Stimulated activated CD8-positive, alpha-beta memory T cell treated with anti-CD3 and anti-CD28 coated beads, Interleukin-4, amount 100 ng/mL, for 48 hours (primary cell): ENCODE measurements around the gene OR1I1.

Experiments used
- DNase-seq: peaks from one replicate; pipeline ENCODE4 v3.0.0-alpha.2; 2020

OR1I1 gene

DNA sequence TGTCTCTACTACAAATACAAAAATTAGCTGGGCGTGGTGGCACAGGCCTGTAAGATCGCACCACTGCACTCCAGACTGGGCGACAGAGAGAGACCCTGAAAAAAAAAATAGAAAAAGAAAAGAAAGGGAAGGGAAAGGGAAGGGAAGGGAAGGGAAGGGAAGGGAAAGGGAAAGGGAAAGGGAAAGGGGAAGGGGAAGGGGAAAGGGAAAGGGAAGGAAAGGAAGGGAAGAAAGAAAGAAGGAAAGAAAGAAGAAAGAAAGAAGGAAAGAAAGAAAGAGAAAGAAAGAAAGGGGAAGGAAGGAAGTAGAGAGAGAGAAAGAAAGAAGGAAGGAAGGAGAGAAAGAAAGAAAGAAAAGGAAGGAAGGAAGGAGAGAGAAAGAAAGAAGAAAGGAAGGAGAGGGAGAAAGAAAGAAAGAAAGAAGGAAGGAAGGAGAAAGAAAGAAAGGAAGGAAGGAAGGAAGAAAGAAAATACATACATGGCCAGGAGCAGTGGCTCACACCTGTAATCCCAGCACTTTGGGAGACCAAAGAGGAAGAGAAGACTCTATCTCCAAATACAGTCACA is 17.1 kb downstream of the OR1I1 start:
- DNase-seq = no peak

DNA sequence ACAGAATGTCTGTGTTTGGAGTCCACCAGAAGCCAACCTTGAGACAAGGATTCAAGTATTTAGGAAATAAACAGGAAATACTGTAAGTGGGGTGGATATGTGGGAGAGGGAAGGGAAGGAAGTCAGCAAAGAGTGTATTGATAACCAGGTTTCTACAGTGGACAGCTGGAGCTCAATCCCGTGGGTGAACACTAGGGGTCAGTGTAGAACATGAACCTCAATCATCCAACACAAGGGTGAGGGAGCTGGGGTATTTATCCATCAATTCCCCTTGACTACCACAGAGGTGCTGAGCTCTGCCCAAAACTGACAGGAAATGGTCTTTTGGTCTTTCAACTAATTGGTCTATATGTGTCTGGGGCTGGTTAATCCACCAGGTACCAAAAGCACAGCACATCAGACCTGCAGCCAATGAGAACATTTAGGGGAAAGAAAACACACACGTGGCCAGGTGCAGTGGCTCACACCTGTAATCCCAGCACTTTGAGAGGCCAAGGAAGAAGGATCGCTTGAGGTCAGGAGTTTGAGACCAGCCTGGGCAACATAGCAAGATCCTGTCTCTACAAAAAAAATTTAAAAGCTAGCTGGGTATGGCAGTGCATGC is 19.6 kb downstream of the OR1I1 start:
- peak; percentile 80 for DNase-seq

- no peak for DNase-seq
Observed at GRCh38 chr19:15104003-15104402, 22.0 kb downstream of the OR1I1 start.

- DNase-seq = no peak
Observed at GRCh38 chr19:15104411-15104810, 22.4 kb downstream of the OR1I1 start.

- DNase-seq = no peak
Observed at GRCh38 chr19:15105044-15105443, 23.0 kb downstream of the OR1I1 start.

DNA sequence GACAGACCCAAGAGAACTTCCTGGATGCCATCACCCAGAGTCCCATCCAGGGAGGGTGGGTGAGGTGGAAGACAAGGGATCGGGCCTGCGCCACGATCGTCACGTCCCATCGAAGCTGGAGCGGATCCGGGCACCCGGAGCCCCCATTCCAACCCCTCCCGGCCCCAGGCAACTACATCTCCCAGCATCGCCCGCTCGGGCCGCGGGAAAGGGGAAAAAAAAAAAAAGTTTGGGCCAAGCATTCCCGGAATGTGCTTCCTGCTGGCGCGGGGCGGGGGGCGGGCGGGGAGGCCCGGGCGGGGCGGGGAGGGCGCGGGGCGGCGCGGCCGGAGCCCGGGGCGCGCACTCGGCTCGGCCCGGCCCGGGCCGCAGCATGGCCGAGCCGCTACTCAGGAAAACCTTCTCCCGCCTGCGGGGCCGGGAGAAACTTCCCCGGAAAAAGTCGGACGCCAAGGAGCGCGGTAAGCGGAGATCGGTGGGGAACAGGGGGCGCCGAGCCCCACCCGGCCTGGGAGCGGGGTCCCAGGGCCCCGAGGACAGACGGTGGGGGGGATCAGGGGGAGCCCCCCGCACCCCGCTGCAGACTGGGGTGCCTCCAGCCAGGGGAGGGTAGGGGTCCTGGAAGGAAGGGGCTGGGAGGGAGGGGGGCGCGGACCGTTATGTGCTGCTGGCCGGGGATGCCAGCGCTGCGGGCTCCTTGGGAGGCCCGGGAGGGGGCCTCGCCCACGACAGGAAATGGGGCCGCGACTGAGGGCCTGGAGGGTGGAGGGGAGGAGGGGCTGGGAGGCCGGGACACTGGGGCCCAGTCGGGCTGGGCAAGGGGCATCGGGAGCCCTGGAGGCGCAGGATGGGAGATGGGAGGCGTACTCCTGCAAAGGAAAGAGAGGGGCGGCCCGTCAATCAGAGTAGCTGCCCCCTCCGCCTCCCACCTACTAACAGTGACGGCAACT is 25.3 kb downstream of the OR1I1 start, which contains the start of gene SYDE1:
TSS of gene SYDE1 (plus strand) at position 341 of the 950 bp plus-strand sequence. CDS start at position 374, 33 bp downstream.
- DNase-seq = peak; percentile 61

DNA sequence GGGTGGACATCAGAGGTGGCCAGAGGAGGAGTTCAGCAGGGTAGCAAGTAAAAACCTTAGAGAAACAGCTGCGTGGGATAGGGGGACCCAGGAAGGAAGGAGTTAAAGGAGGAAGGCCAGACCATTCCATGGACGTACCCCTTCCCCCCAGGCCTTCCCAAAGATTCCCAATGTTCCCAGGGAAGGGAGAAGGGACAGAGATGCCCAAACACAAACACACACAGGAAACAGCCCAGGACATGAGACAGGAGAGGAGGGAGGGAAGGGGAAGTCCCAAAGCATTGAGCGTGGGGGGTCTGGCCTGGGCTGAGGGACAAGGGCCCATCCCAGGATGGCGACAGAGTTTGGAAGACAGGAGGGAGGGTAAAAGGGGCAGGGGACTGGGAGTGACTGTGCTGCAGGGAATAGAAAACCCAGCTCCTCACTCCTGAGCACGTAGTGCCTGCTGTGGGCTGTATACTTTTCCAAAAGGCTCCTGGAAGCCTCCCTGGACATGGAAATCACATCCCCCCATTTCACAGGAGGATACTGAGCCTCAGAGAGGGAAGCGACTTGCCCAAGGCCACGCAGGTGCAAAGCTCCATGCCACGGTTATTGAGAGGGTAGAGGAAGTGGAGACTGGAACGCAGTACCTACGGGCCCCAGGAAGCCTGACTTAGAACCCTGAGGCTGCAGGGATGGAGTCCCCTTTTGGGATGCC is 26.3 kb downstream of the OR1I1 start:
- no peak for DNase-seq

DNA sequence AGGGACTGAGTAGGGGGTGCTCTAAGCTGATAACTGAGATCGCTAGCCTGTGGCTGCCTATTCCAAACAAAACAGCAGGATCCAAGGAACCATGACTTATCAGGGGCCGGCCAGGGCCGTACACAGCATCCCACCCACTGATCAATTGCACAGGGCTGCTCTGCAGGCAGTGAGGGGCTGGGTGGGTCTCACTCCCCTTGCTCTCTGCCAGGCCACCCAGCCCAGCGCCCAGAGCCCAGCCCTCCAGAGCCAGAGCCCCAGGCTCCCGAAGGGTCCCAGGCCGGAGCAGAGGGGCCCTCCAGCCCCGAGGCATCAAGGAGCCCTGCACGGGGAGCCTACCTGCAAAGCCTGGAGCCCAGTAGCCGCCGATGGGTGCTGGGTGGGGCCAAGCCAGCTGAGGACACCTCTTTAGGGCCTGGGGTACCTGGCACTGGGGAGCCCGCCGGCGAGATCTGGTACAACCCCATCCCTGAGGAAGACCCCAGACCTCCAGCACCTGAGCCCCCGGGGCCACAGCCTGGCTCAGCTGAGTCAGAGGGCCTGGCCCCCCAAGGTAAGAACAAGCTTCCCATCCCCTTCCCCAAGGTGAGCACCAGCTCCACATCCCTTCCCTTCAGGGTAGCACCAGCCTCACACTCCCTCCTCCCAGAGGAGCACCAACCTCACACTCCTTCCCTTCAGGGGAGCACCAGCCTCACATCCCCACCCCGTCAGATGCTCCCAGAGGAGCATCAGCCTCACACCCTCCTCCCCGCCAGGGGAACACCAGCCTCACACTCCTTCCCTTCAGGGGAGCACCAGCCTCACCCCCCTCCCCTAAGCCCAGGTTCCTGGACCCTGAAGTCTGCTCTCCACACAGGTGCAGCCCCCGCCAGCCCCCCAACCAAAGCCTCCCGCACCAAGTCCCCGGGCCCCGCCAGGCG is 27.1 kb downstream of the OR1I1 start:
- no peak for DNase-seq

DNA sequence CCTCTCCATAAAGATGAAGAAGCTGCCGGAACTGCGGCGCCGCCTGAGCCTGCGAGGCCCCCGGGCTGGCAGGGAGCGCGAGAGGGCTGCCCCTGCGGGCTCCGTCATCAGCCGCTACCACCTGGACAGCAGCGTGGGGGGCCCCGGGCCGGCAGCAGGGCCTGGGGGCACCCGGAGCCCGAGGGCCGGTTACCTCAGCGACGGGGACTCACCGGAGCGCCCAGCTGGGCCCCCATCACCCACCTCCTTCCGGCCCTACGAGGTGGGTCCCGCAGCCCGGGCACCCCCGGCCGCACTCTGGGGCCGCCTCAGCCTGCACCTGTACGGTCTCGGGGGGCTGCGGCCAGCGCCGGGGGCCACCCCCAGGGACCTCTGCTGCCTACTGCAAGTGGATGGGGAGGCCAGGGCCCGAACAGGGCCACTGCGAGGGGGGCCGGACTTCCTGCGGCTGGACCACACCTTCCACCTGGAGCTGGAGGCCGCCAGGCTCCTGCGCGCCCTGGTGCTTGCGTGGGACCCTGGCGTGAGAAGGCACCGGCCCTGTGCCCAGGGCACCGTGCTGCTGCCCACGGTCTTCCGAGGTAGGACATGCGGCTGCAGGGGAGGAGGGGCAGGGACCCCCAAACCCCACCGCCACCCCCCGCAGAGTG is 27.9 kb downstream of the OR1I1 start:
- no peak for DNase-seq

DNA sequence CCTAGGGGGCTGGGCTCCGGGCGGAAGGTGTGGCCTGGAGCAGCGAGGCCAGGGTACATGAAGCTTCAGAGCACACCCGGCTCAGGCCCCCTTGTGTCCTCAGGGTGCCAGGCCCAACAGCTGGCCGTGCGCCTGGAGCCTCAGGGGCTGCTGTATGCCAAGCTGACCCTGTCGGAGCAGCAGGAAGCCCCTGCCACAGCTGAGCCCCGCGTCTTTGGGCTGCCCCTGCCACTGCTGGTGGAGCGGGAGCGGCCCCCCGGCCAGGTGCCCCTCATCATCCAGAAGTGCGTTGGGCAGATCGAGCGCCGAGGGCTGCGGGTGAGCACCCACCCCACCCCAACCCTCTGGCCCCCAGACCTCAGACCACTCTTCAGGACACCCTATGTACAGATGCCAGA is 28.4 kb downstream of the OR1I1 start:
- no peak for DNase-seq

DNA sequence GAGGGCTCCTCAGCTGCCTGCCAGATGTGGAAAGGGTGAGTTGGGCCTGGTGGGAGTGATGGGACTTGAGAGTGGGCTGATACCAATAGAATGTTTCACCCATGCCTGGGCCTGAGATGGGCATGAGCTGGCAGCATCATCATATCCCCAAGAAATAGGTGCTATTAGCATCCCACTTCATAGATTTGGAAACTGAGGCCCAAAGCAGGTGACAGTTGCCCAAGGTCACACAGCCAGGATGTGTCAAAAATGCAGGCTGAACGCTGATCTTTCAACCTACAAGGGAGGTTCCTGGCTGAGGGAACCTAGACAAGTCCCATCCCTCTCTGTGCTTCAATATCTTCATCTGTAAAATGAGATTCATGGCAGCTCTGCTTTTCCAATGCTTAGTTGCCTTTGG is 29.7 kb downstream of the OR1I1 start:
- DNase-seq = no peak

DNA sequence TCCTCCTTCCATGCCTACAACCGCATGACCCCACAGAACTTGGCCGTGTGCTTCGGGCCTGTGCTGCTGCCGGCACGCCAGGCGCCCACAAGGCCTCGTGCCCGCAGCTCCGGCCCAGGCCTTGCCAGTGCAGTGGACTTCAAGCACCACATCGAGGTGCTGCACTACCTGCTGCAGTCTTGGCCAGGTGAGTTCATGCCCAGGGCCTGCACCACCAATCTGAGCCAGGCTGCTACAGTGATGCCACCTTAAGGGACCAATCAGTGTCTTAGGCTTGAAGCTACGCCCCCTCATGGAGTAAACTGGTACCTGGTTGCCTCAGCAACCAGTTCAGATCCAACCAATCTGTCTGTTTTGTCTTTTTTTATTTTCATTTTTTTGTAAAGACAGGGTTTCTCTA is 30.4 kb downstream of the OR1I1 start:
- no peak for DNase-seq

- no peak for DNase-seq
Observed at GRCh38 chr19:15113245-15114152, 31.5 kb downstream of the OR1I1 start.

- DNase-seq = no peak
Observed at GRCh38 chr19:15114153-15114540, 32.1 kb downstream of the OR1I1 start.

DNA sequence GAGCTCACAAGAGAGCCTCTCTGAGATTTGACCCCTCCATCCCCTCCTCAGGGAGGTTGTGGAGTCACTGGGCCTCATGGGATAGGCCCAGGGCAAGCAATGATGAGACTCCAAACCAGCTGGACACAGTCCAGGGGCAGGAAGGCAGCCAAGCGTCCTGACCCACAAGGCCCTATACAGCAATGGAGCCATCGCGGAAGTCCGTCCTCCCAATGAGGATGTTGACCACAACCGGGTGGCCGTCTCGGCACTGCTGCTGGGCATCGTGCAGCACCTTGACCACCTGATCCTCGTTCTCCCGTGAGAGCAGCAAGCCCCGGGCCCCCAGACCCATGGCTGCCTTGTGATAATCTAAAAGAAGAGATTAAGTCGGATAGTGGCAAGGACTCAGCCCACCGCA is 33.1 kb downstream of the OR1I1 start:
- no peak for DNase-seq

- DNase-seq = no peak
Observed at GRCh38 chr19:15115762-15116615, 34.0 kb downstream of the OR1I1 start.

DNA sequence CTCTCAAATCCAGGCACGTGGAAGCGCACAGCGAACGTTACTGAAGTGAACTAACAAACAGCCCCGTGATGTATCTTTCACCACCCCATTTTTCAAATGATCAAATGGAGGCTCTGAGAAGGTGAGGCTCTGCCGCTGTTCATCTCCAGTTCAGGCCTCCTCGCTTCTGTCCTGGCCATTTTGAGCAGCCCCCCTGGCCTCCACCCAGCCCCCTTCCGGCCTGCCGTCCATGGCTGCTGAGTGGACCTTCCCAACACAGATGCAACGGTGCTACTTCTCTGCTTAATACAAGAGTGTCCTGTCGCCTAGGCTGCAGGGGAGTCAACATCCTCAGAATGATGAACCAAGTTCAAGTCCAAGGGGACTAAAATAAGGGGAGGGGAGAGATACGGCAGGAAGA is 34.8 kb downstream of the OR1I1 start:
- no peak for DNase-seq

DNA sequence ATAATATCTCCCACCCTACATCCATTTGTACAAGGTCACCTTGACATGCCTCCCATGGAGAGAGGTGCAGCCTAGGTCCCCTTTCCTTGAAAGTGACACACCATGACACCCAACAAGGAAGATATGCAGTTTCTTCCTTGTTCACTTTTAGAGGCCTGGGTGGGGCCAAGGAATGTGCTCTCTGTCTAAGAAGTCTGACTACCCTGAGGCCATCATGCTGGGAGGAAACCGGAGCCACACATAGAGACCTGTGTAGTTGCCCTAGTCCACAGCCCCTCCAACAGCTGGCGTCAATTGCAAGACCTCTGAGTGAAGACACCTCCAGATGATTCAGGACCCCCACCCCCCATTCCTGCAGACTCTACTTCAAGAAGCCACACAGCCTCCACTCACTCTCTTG is 36.2 kb downstream of the OR1I1 start:
- no peak for DNase-seq

- DNase-seq = no peak
Observed at GRCh38 chr19:15118789-15119494, 36.9 kb downstream of the OR1I1 start.
